HCT116 (cell line): ENCODE results near the gene COL9A3. TPM values are rescaled to one million over a fixed set of nuclear protein-coding genes. Genes with fewer than 3 reads are reported as not detected.

Source experiments
- ATAC-seq: fragments of 200-7000 bp; cut with Tn5 transposase; 2 replicates; pipeline ENCODE4 v1.9.1; 2020; ENCODE audit warnings: mild to moderate bottlenecking, moderate library complexity
- BruUV-seq: library from RNA; stranded (reverse); fragments of 400-500 nt; replicated peaks from 2 replicates; lab custom pipeline; 2021; lab: Mats Ljungman, UMichigan
- CTCF ChIA-PET: fragments of 300-600 bp; sonication (Branson Sonifier 250); formaldehyde crosslinking; loops from one replicate; lab custom pipeline; 2021; ENCODE audit warnings: antibody characterized with exemption; lab: Charles Lee
- POLR2A ChIA-PET: fragments of 300-600, 350-600 bp; sonication (Branson Sonifier 250); formaldehyde crosslinking; loops from one replicate; lab custom pipeline; 2021; ENCODE audit warnings: antibody characterized with exemption; lab: Charles Lee
- RAD21 ChIA-PET, 2 experiments: fragments of 300-600 bp; sonication (Branson Sonifier 250); formaldehyde crosslinking; loops; one replicate each; lab custom pipeline; 2023; ENCODE audit warnings: low total read pairs in 2 of 2; ENCODE audit not compliant: uncharacterized antibody in 2 of 2, unreplicated experiment in 2 of 2, low non-redundant PET in 1 of 2; lab: Charles Lee
- DNase-seq: peaks from one replicate; pipeline ENCODE4 v3.0.0-alpha.2; 2010; ENCODE audit warnings: low read depth, low spot score
- H2AFZ ChIP-seq: fragments of 200-600 bp; shearing (Covaris generic), sonication (generic); 2 replicates; pipeline ENCODE4 v1.6.1; 2017; ENCODE audit warnings: low read depth, mixed run types, mixed read lengths, antibody characterized with exemption, low read length; ENCODE audit not compliant: poor library complexity, severe bottlenecking
- H3K27ac ChIP-seq: 2 replicates; pipeline ENCODE4 v1.5.1; 2012; ENCODE audit warnings: low read depth, low read length
- H3K27me3 ChIP-seq: fragments of 200-600 bp; sonication (generic); 2 replicates; pipeline ENCODE4 v1.6.1; 2016; ENCODE audit warnings: mixed run types, low read length, mixed read lengths; ENCODE audit not compliant: insufficient read depth
- H3K36me3 ChIP-seq, 2 experiments: fragments of 200-500 bp in 1 of 2; fragments of 200-600 bp in 1 of 2; sonication (Bioruptor generic) in 1 of 2; sonication (generic) in 1 of 2; 2 replicates each; pipeline versions ENCODE4 v1.5.1 to v1.6.1; 2014 to 2016; ENCODE audit warnings: low read length in 2 of 2, inconsistent platforms in 1 of 2, mixed read lengths in 1 of 2, mixed run types in 1 of 2; ENCODE audit not compliant: insufficient read depth in 2 of 2, control insufficient read depth in 1 of 2
- H3K4me1 ChIP-seq, 2 experiments: fragments of 200-600 bp in 1 of 2; sonication (generic) in 1 of 2; 2 replicates each; pipeline versions ENCODE4 v1.5.1 to v1.6.1; 2012 to 2017; ENCODE audit warnings: low read length in 2 of 2, inconsistent platforms in 1 of 2, mild to moderate bottlenecking in 1 of 2, mixed read lengths in 1 of 2, mixed run types in 1 of 2, moderate library complexity in 1 of 2; ENCODE audit not compliant: insufficient read depth in 2 of 2, control insufficient read depth in 1 of 2
- H3K4me2 ChIP-seq: fragments of 200-600 bp; sonication (generic); 2 replicates; pipeline ENCODE4 v1.6.1; 2017; ENCODE audit warnings: mixed run types, low read length, mixed read lengths
- H3K4me3 ChIP-seq, 2 experiments: fragments of 200-600 bp in 1 of 2; sonication (generic) in 1 of 2; replicated peaks in 1 of 2; 2 replicates each; pipeline ENCODE4 v1.5.1; 2011 to 2016; ENCODE audit warnings: low read length in 2 of 2, control low read depth in 1 of 2, low read depth in 1 of 2, mild to moderate bottlenecking in 1 of 2, mixed read lengths in 1 of 2, mixed run types in 1 of 2
- H3K79me2 ChIP-seq: fragments of 200-600 bp; sonication (generic); 2 replicates; pipeline ENCODE4 v1.6.1; 2017; ENCODE audit warnings: mild to moderate bottlenecking, mixed run types, low read length, moderate library complexity, mixed read lengths; ENCODE audit not compliant: insufficient read depth
- H3K9ac ChIP-seq: fragments of 200-600 bp; sonication (generic); 2 replicates; pipeline ENCODE4 v1.6.1; 2016; ENCODE audit warnings: low read length, mixed read lengths
- H3K9me2 ChIP-seq: fragments of 200-600 bp; sonication (generic), shearing (Covaris generic); 2 replicates; pipeline ENCODE4 v1.6.1; 2017; ENCODE audit warnings: mixed run types, mild to moderate bottlenecking, moderate library complexity; ENCODE audit not compliant: insufficient read depth
- H3K9me3 ChIP-seq, 2 experiments: fragments of 200-500 bp in 1 of 2; fragments of 200-600 bp in 1 of 2; sonication (Bioruptor generic) in 1 of 2; sonication (generic) in 1 of 2; 2 replicates each; pipeline ENCODE4 v1.6.1; 2014 to 2017; ENCODE audit warnings: low read length in 2 of 2, mixed read lengths in 2 of 2, inconsistent platforms in 1 of 2, low read depth in 1 of 2, mild to moderate bottlenecking in 1 of 2, mixed run types in 1 of 2, moderate library complexity in 1 of 2; ENCODE audit not compliant: control insufficient read depth in 1 of 2, insufficient read depth in 1 of 2
- H4K20me1 ChIP-seq: fragments of 200-600 bp; sonication (generic), shearing (Covaris generic); 2 replicates; pipeline ENCODE4 v1.6.1; 2017; ENCODE audit warnings: mixed run types, mild to moderate bottlenecking, moderate library complexity; ENCODE audit not compliant: insufficient read depth
- CTCF ChIP-seq, 3 experiments: fragments of 200-600 bp in 1 of 3; sonication (generic) in 1 of 3; IDR thresholded peaks in 2 of 3; conservative IDR thresholded peaks in 1 of 3; 2 replicates each; pipeline ENCODE4 v1.5.1; 2012 to 2017; ENCODE audit warnings: low read depth in 2 of 3, low read length in 2 of 3, antibody characterized with exemption in 1 of 3, borderline replicate concordance in 1 of 3, control low read depth in 1 of 3, mild to moderate bottlenecking in 1 of 3, mixed read lengths in 1 of 3, mixed run types in 1 of 3, moderate library complexity in 1 of 3; ENCODE audit not compliant: insufficient read depth in 1 of 3
- EZH2phosphoT487 ChIP-seq: fragments of 200-600 bp; IDR thresholded peaks from 2 replicates; pipeline ENCODE4 v1.6.1; 2018; ENCODE audit warnings: antibody characterized with exemption, borderline replicate concordance
- FOSL1 ChIP-seq: IDR thresholded peaks from 2 replicates; pipeline ENCODE4 v1.6.1; 2012; ENCODE audit warnings: low read depth
- MAX ChIP-seq: IDR thresholded peaks from 2 replicates; pipeline ENCODE4 v1.6.1; 2012
- POLR2A ChIP-seq: IDR thresholded peaks from 2 replicates; pipeline ENCODE4 v1.7.0; 2011; ENCODE audit warnings: borderline replicate concordance; ENCODE audit not compliant: insufficient read depth, insufficient read length; ENCODE audit errors: extremely low read depth
- REST ChIP-seq: IDR thresholded peaks from 2 replicates; pipeline ENCODE4 v1.6.1; 2012; ENCODE audit warnings: low read depth
- SIN3A ChIP-seq: IDR thresholded peaks from 2 replicates; pipeline ENCODE4 v1.6.1; 2012; ENCODE audit warnings: low read depth
- SP1 ChIP-seq: IDR thresholded peaks from 2 replicates; pipeline ENCODE4 v1.6.1; 2012; ENCODE audit warnings: low read depth
- YY1 ChIP-seq: IDR thresholded peaks from 2 replicates; pipeline ENCODE4 v1.6.1; 2011; ENCODE audit warnings: low read length, low read depth, moderate library complexity, mild to moderate bottlenecking; ENCODE audit not compliant: insufficient replicate concordance; ENCODE audit errors: extremely low read depth
- intact Hi-C: fragments of 100-400 bp; cut with micrococcal nuclease; formaldehyde crosslinking; loops from 2 replicates; pipeline ENCODE4 v1.10.0; 2022
- total RNA-seq: library from RNA; stranded (reverse); gene quantifications from one replicate; pipeline ENCODE4 v1.2.1, GENCODE V29; 2021; ENCODE audit not compliant: unreplicated experiment

COL9A3 gene
- total RNA-seq, 1 experiment from 2014 or later: 29.7 TPM

- TF ChIP-seq REST (no peak), YY1 (no peak), EZH2phosphoT487 (no peak), MAX (no peak)
Observed at GRCh38 chr20:62825986-62826645, 9.3 kb downstream of the COL9A3 start (continued).

- intact Hi-C loops: no loop called here
- RAD21 ChIA-PET: no interaction called here
- H3K4me3 ChIP-seq: no peak overlapping the region
- H4K20me1 ChIP-seq: no peaks in the 10 kb centered on the region
- no peak overlapping the region for H3K4me2 ChIP-seq
- no TSS peak for BruUV-seq
- DNase-seq: no peak
- POLR2A ChIA-PET: no interaction called here
- H3K27me3 ChIP-seq: no peaks in the 10 kb centered on the region
- ATAC-seq: no peak
- TF ChIP-seq FOSL1 (no peak), POLR2A (no peak), REST (no peak), EZH2phosphoT487 (no peak), SIN3A (no peak), CTCF (IDR thresholded peaks at IDR 0.05 in 2 of 3, conservative IDR thresholded peaks at IDR 0.05 in 1 of 3; ENCODE audit: borderline replicate concordance in 1 of 3, insufficient read depth in 1 of 3, low read depth in 2 of 3, low read length in 2 of 3) (no peak), SP1 (no peak)
- H3K27ac ChIP-seq: no peak overlapping the region
- CTCF ChIA-PET: no interaction called here
- H3K36me3 ChIP-seq: no peaks in the 10 kb centered on the region
- no peaks in the 10 kb centered on the region for H3K9me2 ChIP-seq
- no peak overlapping the region for H3K9ac ChIP-seq
- peaks cover 27 to 38% of the 10 kb centered on the region in 2 experiments for H3K4me1 ChIP-seq
- no peaks in the 10 kb centered on the region for H3K79me2 ChIP-seq
- H3K9me3 ChIP-seq: no peaks in the 10 kb centered on the region
- H2AFZ ChIP-seq: no peak overlapping the region
Observed at GRCh38 chr20:62826646-62827310, 9.9 kb downstream of the COL9A3 start.
